Panc1 (cell line): ENCODE measurements around the gene C12orf76. TPM values are rescaled to one million over a fixed set of nuclear protein-coding genes. Genes with fewer than 3 reads are reported as not detected.

Source experiments
- ATAC-seq: fragments of 200-7000 bp; cut with Tn5 transposase; 2 replicates; pipeline ENCODE4 v1.9.1; 2020; ENCODE audit warnings: mild to moderate bottlenecking, moderate library complexity
- BruUV-seq: library from RNA; stranded (reverse); fragments of 400-500 nt; replicated peaks from 2 replicates; lab custom pipeline; 2021; lab: Mats Ljungman, UMichigan
- CTCF ChIA-PET: fragments of 300-600 bp; sonication (Branson Sonifier 250); formaldehyde crosslinking; loops from one replicate; lab custom pipeline; 2022; ENCODE audit warnings: antibody characterized with exemption; lab: Charles Lee
- POLR2A ChIA-PET: fragments of 300-600 bp; sonication (Branson Sonifier 250); formaldehyde crosslinking; loops from one replicate; lab custom pipeline; 2022; ENCODE audit warnings: antibody characterized with exemption; lab: Charles Lee
- DNase-seq: peaks from one replicate; pipeline ENCODE4 v3.0.0-alpha.2; 2010; ENCODE audit warnings: low read depth, low spot score
- H3K27ac ChIP-seq: 2 replicates; pipeline ENCODE4 v1.5.1; 2011; ENCODE audit warnings: mild to moderate bottlenecking, low read length, inconsistent platforms
- H3K27me3 ChIP-seq: fragments of 200-500 bp; sonication (Bioruptor generic); 2 replicates; pipeline ENCODE4 v1.6.0; 2014; ENCODE audit warnings: low read length, inconsistent platforms; ENCODE audit not compliant: control insufficient read depth, insufficient read depth
- H3K36me3 ChIP-seq: fragments of 200-500 bp; sonication (Bioruptor generic); 2 replicates; pipeline ENCODE4 v1.5.1; 2014; ENCODE audit warnings: inconsistent platforms, mild to moderate bottlenecking, low read length, moderate library complexity; ENCODE audit not compliant: control insufficient read depth, insufficient read depth
- H3K4me1 ChIP-seq: 2 replicates; pipeline ENCODE4 v1.5.1; 2011; ENCODE audit warnings: inconsistent platforms, mild to moderate bottlenecking, low read length, moderate library complexity; ENCODE audit not compliant: control insufficient read depth, insufficient read depth
- H3K4me3 ChIP-seq, 2 experiments: 2 replicates each; pipeline ENCODE4 v1.5.1; 2011 to 2012; ENCODE audit warnings: low read depth in 2 of 2, low read length in 2 of 2, mild to moderate bottlenecking in 2 of 2, inconsistent platforms in 1 of 2, moderate library complexity in 1 of 2
- H3K9me3 ChIP-seq: fragments of 200-500 bp; sonication (Bioruptor generic); 2 replicates; pipeline ENCODE4 v1.5.1; 2014; ENCODE audit warnings: low read depth, mild to moderate bottlenecking, inconsistent platforms, low read length, moderate library complexity; ENCODE audit not compliant: control insufficient read depth, insufficient read depth
- POLR2AphosphoS5 ChIP-seq: IDR thresholded peaks from 2 replicates; pipeline ENCODE4 v1.6.1; 2012; ENCODE audit warnings: mild to moderate bottlenecking, low read depth, low read length, moderate library complexity
- REST ChIP-seq, 2 experiments: IDR thresholded peaks; 2 replicates each; pipeline ENCODE4 v1.6.1; 2011 to 2012; ENCODE audit warnings: low read depth in 2 of 2, control low read depth in 1 of 2, low read length in 1 of 2, mild to moderate bottlenecking in 1 of 2, moderate library complexity in 1 of 2; ENCODE audit not compliant: insufficient read depth in 1 of 2
- SIN3A ChIP-seq: IDR thresholded peaks from 2 replicates; pipeline ENCODE4 v1.6.1; 2012; ENCODE audit warnings: low read depth, mild to moderate bottlenecking, low read length, moderate library complexity, borderline replicate concordance; ENCODE audit not compliant: insufficient read depth
- TCF7L2 ChIP-seq: IDR thresholded peaks from 2 replicates; pipeline ENCODE4 v1.6.1; 2011; ENCODE audit warnings: mild to moderate bottlenecking, low read depth, low read length, inconsistent platforms
- in situ Hi-C: cut with HindIII; loops from 2 replicates; pipeline ENCODE4 v1.10.0; 2016; ENCODE audit warnings: low sequenced_read_pairs, low pct_unique_long_range_greater_than_20kb
- intact Hi-C: fragments of 100-400 bp; cut with micrococcal nuclease; formaldehyde crosslinking; loops from one replicate; pipeline ENCODE4 v1.10.0; 2022; ENCODE audit not compliant: unreplicated experiment
- total RNA-seq: library from RNA; stranded (reverse); gene quantifications from one replicate; pipeline ENCODE4 v1.2.1, GENCODE V29; 2021; ENCODE audit not compliant: unreplicated experiment
- TF ChIP-seq, protein P1 (sequence below): fragments of 450-650 bp; IDR thresholded peaks from 2 replicates; pipeline ENCODE4 v1.5.1; 2017; ENCODE audit warnings: mild to moderate bottlenecking

C12orf76 gene
- total RNA-seq, 1 experiment from 2014 or later, result 13.6 TPM

DNA sequence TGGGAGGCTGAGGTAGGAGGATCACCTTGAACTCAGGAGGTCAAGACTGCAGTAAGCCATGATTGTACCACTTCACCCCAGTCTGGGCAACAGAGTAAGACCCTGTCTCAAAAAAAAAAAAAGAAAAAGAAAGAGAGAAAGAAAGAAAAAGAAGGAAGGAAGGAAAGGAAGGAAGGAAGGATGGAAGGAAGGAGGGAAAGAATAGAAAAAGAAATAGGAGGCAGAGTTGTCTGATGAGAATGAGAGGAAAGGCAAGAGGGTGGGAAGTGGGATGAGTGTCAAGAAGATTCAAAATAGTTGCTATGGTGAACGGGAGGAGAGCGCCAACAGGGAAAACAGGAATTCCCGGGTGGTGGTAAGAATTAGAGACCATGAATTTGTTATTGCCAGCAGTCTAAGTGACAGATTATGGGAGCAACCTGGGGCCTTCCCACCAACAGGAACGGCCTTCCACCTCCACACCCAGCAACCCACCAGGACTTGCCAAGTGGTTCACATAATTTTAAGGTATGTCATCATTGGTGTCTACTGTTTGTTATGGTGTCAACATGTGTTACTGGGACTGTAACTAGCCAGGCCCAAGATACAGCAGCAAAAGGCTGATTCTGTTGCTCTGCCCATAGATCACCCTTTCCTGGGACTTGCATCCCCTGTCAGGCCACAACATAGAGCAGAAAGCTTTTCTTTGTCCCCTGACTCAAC lies 36.1 kb upstream of the C12orf76 start:
- H3K27ac ChIP-seq, result no peak overlapping the region
- H3K9me3 ChIP-seq, result no peaks in the 10 kb centered on the region
- ChIA-PET CTCF (no interaction called here), POLR2A (no interaction called here)
- no peaks in the 10 kb centered on the region for H3K36me3 ChIP-seq
- no TSS peak for BruUV-seq
- H3K4me3 ChIP-seq, result no peak overlapping the region
- H3K4me1 ChIP-seq, result no peaks in the 10 kb centered on the region
- intact Hi-C loops, result no loop called here
- in situ Hi-C loops, result no loop called here
- no peak for ATAC-seq
- no peaks in the 10 kb centered on the region for H3K27me3 ChIP-seq
- no peak for TF ChIP-seq REST (IDR thresholded peaks at IDR 0.05; ENCODE audit: insufficient read depth in 1 of 2, low read depth in 2 of 2, low read length in 1 of 2)
- TF ChIP-seq, protein P1, sequence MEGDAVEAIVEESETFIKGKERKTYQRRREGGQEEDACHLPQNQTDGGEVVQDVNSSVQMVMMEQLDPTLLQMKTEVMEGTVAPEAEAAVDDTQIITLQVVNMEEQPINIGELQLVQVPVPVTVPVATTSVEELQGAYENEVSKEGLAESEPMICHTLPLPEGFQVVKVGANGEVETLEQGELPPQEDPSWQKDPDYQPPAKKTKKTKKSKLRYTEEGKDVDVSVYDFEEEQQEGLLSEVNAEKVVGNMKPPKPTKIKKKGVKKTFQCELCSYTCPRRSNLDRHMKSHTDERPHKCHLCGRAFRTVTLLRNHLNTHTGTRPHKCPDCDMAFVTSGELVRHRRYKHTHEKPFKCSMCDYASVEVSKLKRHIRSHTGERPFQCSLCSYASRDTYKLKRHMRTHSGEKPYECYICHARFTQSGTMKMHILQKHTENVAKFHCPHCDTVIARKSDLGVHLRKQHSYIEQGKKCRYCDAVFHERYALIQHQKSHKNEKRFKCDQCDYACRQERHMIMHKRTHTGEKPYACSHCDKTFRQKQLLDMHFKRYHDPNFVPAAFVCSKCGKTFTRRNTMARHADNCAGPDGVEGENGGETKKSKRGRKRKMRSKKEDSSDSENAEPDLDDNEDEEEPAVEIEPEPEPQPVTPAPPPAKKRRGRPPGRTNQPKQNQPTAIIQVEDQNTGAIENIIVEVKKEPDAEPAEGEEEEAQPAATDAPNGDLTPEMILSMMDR, result no peak
- no peak for TF ChIP-seq TCF7L2
- no peak for TF ChIP-seq POLR2AphosphoS5
- TF ChIP-seq SIN3A, result no peak
- DNase-seq, result no peak

DNA sequence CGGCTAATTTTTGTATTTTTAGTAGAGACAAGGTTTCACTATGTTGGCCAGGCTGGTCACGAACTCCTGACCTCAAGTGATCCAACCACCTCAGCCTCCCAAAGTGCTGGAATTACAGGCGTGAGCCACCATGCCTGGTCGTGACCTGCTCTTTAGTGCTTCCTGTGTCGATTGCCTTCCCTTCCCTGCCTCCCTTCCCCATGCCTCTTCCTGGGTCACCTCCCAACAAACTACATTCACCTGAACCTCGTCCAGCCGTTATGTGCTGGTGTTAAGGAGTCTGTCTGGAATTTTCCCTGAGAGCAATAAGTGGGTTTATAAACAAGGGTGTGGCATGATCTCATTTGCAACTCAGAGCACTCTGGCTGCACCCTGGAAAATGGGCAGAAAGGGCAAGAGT lies 32.1 kb upstream of the C12orf76 start:
- DNase-seq (no peak), ATAC-seq (no peak)
- POLR2A ChIA-PET, result no interaction called here
- no peak for TF ChIP-seq SIN3A
- TF ChIP-seq, protein P1, result no peak
- TF ChIP-seq TCF7L2, result no peak
- no peak for TF ChIP-seq POLR2AphosphoS5
- no peak for TF ChIP-seq REST (IDR thresholded peaks at IDR 0.05; ENCODE audit: insufficient read depth in 1 of 2, low read depth in 2 of 2, low read length in 1 of 2)
- no peak overlapping the region for H3K4me3 ChIP-seq
- in situ Hi-C loops, result no loop called here
- H3K27me3 ChIP-seq, result no peaks in the 10 kb centered on the region
- no peaks in the 10 kb centered on the region for H3K4me1 ChIP-seq
- H3K27ac ChIP-seq, result no peak overlapping the region
- no peaks in the 10 kb centered on the region for H3K36me3 ChIP-seq
- CTCF ChIA-PET, result interaction anchor here (0.6 kb wide), 1 partner anchor 37 kb away, joined by 3 read pairs; no protein-coding TSS in a partner anchor
- intact Hi-C loops, result no loop called here
- H3K9me3 ChIP-seq, result no peaks in the 10 kb centered on the region
- BruUV-seq, result no TSS peak
